Transverse colon (tissue), 3 donors: ENCODE results near the gene DYRK3.

Experiments
- EP300 ChIP-seq: sonication (generic); formaldehyde crosslinking; IDR thresholded peaks from one replicate; pipeline ENCODE4 v1.6.1; 2017; ENCODE audit warnings: antibody characterized with exemption, low read depth
- POLR2A ChIP-seq: fragments of 450-650 bp; IDR thresholded peaks from one replicate; pipeline ENCODE4 v1.6.1; 2016; ENCODE audit warnings: antibody characterized with exemption, mild to moderate bottlenecking, moderate library complexity
- TF ChIP-seq, protein P1 (sequence below), 5 experiments: fragments of 200-600 bp in 3 of 5; fragments of 450-650 bp in 2 of 5; sonication (generic) in 3 of 5; IDR thresholded peaks; 1 replicate in 2 of 5; 2 replicates in 3 of 5; pipeline ENCODE4 v1.5.1; 2016 to 2017; ENCODE audit warnings: antibody characterized with exemption in 5 of 5, inconsistent platforms in 3 of 5, mild to moderate bottlenecking in 2 of 5, moderate library complexity in 1 of 5

DNA sequence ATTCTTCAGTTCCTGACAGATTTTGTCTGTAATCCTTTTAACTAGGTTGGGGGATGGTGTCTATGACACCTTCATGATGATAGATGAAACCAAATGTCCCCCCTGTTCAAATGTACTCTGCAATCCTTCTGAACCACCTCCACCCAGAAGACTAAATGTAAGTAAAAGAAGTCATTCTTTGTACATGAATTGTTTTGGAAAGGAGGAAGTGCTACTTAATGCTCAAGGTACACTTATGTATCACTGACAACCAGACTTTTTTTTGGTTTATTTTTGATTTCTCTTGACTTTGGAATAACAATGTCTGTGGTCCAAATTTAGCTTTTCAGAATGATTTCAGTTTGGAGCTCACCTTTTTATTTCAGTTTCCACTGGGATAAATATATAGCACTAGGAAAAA is 2.3 kb downstream of the DYRK3 start:
- TF ChIP-seq, protein P1, sequence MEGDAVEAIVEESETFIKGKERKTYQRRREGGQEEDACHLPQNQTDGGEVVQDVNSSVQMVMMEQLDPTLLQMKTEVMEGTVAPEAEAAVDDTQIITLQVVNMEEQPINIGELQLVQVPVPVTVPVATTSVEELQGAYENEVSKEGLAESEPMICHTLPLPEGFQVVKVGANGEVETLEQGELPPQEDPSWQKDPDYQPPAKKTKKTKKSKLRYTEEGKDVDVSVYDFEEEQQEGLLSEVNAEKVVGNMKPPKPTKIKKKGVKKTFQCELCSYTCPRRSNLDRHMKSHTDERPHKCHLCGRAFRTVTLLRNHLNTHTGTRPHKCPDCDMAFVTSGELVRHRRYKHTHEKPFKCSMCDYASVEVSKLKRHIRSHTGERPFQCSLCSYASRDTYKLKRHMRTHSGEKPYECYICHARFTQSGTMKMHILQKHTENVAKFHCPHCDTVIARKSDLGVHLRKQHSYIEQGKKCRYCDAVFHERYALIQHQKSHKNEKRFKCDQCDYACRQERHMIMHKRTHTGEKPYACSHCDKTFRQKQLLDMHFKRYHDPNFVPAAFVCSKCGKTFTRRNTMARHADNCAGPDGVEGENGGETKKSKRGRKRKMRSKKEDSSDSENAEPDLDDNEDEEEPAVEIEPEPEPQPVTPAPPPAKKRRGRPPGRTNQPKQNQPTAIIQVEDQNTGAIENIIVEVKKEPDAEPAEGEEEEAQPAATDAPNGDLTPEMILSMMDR (IDR thresholded peaks at IDR 0.05), result no peak
- TF ChIP-seq EP300 (no peak), POLR2A (no peak)
